ENCODE results near the gene SPTLC3. TPM values are rescaled to one million over a fixed set of nuclear protein-coding genes. Genes with fewer than 3 reads are reported as not detected.
A peak's percentile ranks its signal among the peaks of the same experiment; 100 is the strongest.

SPTLC3 gene
- total and polyA plus RNA-seq, 2 of the 13 experiments (the other 11 are each of a cell fraction or from before 2014, with no cell fraction given) = 20.5 to 95.6 TPM

DNA sequence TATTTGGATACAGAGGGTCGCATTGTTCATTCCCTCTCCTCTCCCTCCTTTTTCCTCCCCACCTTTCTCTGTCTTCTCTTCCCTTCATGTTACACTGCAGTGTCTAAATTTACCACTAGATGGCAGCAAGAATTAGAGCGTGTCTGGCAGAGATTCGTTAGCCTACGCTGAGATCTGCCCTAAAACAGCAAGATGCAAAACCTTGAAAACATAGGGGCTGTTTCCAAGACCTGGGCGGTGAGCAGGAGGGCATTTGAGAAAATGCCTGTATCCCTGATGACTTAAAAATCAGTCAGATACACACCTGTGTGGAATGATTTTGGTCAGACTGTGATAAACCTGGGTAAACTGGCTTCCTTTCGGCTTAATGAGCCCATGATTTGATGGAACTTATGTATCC lies 110.8 kb downstream of the SPTLC3 start (continued):
- TF ChIP-seq, protein P1, sequence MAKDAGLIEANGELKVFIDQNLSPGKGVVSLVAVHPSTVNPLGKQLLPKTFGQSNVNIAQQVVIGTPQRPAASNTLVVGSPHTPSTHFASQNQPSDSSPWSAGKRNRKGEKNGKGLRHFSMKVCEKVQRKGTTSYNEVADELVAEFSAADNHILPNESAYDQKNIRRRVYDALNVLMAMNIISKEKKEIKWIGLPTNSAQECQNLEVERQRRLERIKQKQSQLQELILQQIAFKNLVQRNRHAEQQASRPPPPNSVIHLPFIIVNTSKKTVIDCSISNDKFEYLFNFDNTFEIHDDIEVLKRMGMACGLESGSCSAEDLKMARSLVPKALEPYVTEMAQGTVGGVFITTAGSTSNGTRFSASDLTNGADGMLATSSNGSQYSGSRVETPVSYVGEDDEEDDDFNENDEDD (CRISPR knock-in tag; IDR thresholded peaks at IDR 0.05; ENCODE audit: borderline replicate concordance) = no peak
- TF ChIP-seq HMG20A (CRISPR knock-in tag; IDR thresholded peaks at IDR 0.05; ENCODE audit: borderline replicate concordance) (no peak; the same call in 1 of the 2 replicates), PHF8 (CRISPR knock-in tag; IDR thresholded peaks at IDR 0.05) (no peak), ZSCAN22 (CRISPR knock-in tag; IDR thresholded peaks at IDR 0.05) (no peak), CEBPB (IDR thresholded peaks at IDR 0.05; ENCODE audit: borderline replicate concordance, low read depth, low read length) (no peak), PHF21A (CRISPR knock-in tag; IDR thresholded peaks at IDR 0.05) (no peak), TSC22D2 (CRISPR knock-in tag; IDR thresholded peaks at IDR 0.05; ENCODE audit: borderline replicate concordance) (peak; percentile 72; the same call in 1 of the 2 replicates), KDM6A (CRISPR knock-in tag; IDR thresholded peaks at IDR 0.05; ENCODE audit: low read depth) (no peak), ZNF510 (CRISPR knock-in tag; IDR thresholded peaks at IDR 0.05; ENCODE audit: low read depth) (no peak), ZNF12 (CRISPR knock-in tag; IDR thresholded peaks at IDR 0.05) (no peak), SMYD3 (CRISPR knock-in tag; IDR thresholded peaks at IDR 0.05) (no peak), SMARCC2 (IDR thresholded peaks at IDR 0.05) (no peak), ZNF34 (CRISPR knock-in tag; IDR thresholded peaks at IDR 0.05; ENCODE audit: borderline replicate concordance) (no peak), EEA1 (CRISPR knock-in tag; IDR thresholded peaks at IDR 0.05; ENCODE audit: borderline replicate concordance) (no peak), ZNF432 (CRISPR knock-in tag; IDR thresholded peaks at IDR 0.05; ENCODE audit: borderline replicate concordance) (no peak), ZNF629 (CRISPR knock-in tag; conservative IDR thresholded peaks at IDR 0.05) (no peak), ZNF337 (CRISPR knock-in tag; IDR thresholded peaks at IDR 0.05; ENCODE audit: borderline replicate concordance, low read depth) (no peak), CC2D1A (CRISPR knock-in tag; IDR thresholded peaks at IDR 0.05) (peak; percentile 83; the same call in 1 of the 2 replicates), ZKSCAN1 (IDR thresholded peaks at IDR 0.05; ENCODE audit: low read length) (no peak)
- TF ChIP-seq, protein P2, sequence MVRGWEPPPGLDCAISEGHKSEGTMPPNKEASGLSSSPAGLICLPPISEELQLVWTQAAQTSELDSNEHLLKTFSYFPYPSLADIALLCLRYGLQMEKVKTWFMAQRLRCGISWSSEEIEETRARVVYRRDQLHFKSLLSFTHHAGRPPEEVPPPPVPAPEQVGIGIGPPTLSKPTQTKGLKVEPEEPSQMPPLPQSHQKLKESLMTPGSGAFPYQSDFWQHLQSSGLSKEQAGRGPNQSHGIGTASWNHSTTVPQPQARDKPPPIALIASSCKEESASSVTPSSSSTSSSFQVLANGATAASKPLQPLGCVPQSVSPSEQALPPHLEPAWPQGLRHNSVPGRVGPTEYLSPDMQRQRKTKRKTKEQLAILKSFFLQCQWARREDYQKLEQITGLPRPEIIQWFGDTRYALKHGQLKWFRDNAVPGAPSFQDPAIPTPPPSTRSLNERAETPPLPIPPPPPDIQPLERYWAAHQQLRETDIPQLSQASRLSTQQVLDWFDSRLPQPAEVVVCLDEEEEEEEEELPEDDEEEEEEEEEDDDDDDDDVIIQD (CRISPR knock-in tag; IDR thresholded peaks at IDR 0.05; ENCODE audit: low read depth) = peak; percentile 69; the same call in 1 of the 2 replicates
- TF ChIP-seq, protein P3, sequence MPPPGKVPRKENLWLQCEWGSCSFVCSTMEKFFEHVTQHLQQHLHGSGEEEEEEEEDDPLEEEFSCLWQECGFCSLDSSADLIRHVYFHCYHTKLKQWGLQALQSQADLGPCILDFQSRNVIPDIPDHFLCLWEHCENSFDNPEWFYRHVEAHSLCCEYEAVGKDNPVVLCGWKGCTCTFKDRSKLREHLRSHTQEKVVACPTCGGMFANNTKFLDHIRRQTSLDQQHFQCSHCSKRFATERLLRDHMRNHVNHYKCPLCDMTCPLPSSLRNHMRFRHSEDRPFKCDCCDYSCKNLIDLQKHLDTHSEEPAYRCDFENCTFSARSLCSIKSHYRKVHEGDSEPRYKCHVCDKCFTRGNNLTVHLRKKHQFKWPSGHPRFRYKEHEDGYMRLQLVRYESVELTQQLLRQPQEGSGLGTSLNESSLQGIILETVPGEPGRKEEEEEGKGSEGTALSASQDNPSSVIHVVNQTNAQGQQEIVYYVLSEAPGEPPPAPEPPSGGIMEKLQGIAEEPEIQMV (CRISPR knock-in tag; IDR thresholded peaks at IDR 0.05; ENCODE audit: low read depth) = no peak
